BE2C (cell line): ENCODE results near the gene DCN.

Source experiments
- DNase-seq: peaks from one replicate; pipeline ENCODE4 v3.0.0-alpha.2; 2020
- H3K27me3 ChIP-seq: fragments of 250-450 bp; sonication (Bioruptor Pico); 2 replicates; pipeline ENCODE4 v1.5.1; 2020; ENCODE audit warnings: mild to moderate bottlenecking
- H3K36me3 ChIP-seq: fragments of 250-450 bp; sonication (Bioruptor Pico); 2 replicates; pipeline ENCODE4 v1.5.1; 2020; ENCODE audit warnings: mild to moderate bottlenecking
- H3K4me1 ChIP-seq: fragments of 250-450 bp; sonication (Bioruptor Pico); 2 replicates; pipeline ENCODE4 v1.5.1; 2020
- H3K4me3 ChIP-seq: 2 replicates; pipeline ENCODE4 v1.5.1; 2011; ENCODE audit warnings: low read depth, low read length
- H3K9me3 ChIP-seq: fragments of 250-450 bp; sonication (Bioruptor Pico); 2 replicates; pipeline ENCODE4 v1.5.1; 2020
- CTCF ChIP-seq: IDR thresholded peaks from 2 replicates; pipeline ENCODE4 v1.5.1; 2012; ENCODE audit warnings: mild to moderate bottlenecking, low read depth, low read length

Gene DCN

GRCh38 chr12:91183551-91183950 is 934 bp upstream of the DCN start:
- no peak overlapping the region for H3K4me3 ChIP-seq
- H3K4me1 ChIP-seq = peaks cover 32% of the 10 kb centered on the region
- no peaks in the 10 kb centered on the region for H3K9me3 ChIP-seq
- no peaks in the 10 kb centered on the region for H3K36me3 ChIP-seq
- no peaks in the 10 kb centered on the region for H3K27me3 ChIP-seq
- TF ChIP-seq CTCF = no peak
- DNase-seq = no peak

- DNase-seq = no peak
- TF ChIP-seq CTCF = no peak
- Histone ChIP-seq H3K4me3 (peak overlapping the region; percentile 34), H3K9me3 (no peaks in the 10 kb centered on the region), H3K4me1 (peaks cover 22% of the 10 kb centered on the region), H3K36me3 (no peaks in the 10 kb centered on the region), H3K27me3 (no peaks in the 10 kb centered on the region)
Measured at GRCh38 chr12:91180582-91181395, 1.8 kb downstream of the DCN start.

- Histone ChIP-seq H3K4me1 (peaks cover 22% of the 10 kb centered on the region), H3K9me3 (no peaks in the 10 kb centered on the region), H3K4me3 (peak overlapping the region; percentile 34)
Measured at GRCh38 chr12:91179966-91180561, 2.6 kb downstream of the DCN start.

GRCh38 chr12:91179315-91179714 is 3.3 kb downstream of the DCN start:
- DNase-seq = no peak
- no peaks in the 10 kb centered on the region for H3K9me3 ChIP-seq
- H3K36me3 ChIP-seq = no peaks in the 10 kb centered on the region
- H3K4me1 ChIP-seq = peaks cover 22% of the 10 kb centered on the region
- H3K4me3 ChIP-seq = no peak overlapping the region
- no peak for TF ChIP-seq CTCF
- H3K27me3 ChIP-seq = no peaks in the 10 kb centered on the region

More at GRCh38 chr12:91179966-91180561, 2.6 kb downstream of the DCN start:
- H3K27me3 ChIP-seq = no peaks in the 10 kb centered on the region
- TF ChIP-seq CTCF = no peak
- no peaks in the 10 kb centered on the region for H3K36me3 ChIP-seq
- no peak for DNase-seq

- H3K4me1 ChIP-seq = peaks cover 22% of the 10 kb centered on the region
- H3K4me3 ChIP-seq = no peak overlapping the region
- DNase-seq = no peak
- H3K27me3 ChIP-seq = no peaks in the 10 kb centered on the region
- H3K9me3 ChIP-seq = no peaks in the 10 kb centered on the region
- no peak for TF ChIP-seq CTCF
- no peaks in the 10 kb centered on the region for H3K36me3 ChIP-seq
Measured at GRCh38 chr12:91178781-91179180, 3.8 kb downstream of the DCN start.

GRCh38 chr12:91178139-91178561 is 4.5 kb downstream of the DCN start:
- peak; percentile 74 for TF ChIP-seq CTCF
- Histone ChIP-seq H3K4me1 (peaks cover 22% of the 10 kb centered on the region), H3K36me3 (no peaks in the 10 kb centered on the region), H3K4me3 (peak overlapping the region; percentile 37; the same call in 1 of the 2 replicates), H3K27me3 (no peaks in the 10 kb centered on the region), H3K9me3 (no peaks in the 10 kb centered on the region)
- no peak for DNase-seq
